Sigmoid colon (tissue), 3 donors: ENCODE data around the gene ALPP.

ENCODE experiments used
- POLR2A ChIP-seq, 2 donors: fragments of 450-650 bp; IDR thresholded peaks; one replicate each; pipeline ENCODE4 v1.6.1; 2016; ENCODE audit warnings: antibody characterized with exemption in 2 of 2, mild to moderate bottlenecking in 2 of 2, moderate library complexity in 2 of 2
- TF ChIP-seq, protein P1 (sequence below), 4 experiments: fragments of 450-650 bp in 3 of 4; fragments of 200-600 bp in 1 of 4; IDR thresholded peaks; one replicate each; pipeline ENCODE4 v1.5.1; 2016 to 2019; ENCODE audit warnings: antibody characterized with exemption in 4 of 4, mild to moderate bottlenecking in 3 of 4, moderate library complexity in 2 of 4

GRCh38 chr2:232412986-232413385, 34.4 kb downstream of the ALPP start:
- TF ChIP-seq, protein P1, sequence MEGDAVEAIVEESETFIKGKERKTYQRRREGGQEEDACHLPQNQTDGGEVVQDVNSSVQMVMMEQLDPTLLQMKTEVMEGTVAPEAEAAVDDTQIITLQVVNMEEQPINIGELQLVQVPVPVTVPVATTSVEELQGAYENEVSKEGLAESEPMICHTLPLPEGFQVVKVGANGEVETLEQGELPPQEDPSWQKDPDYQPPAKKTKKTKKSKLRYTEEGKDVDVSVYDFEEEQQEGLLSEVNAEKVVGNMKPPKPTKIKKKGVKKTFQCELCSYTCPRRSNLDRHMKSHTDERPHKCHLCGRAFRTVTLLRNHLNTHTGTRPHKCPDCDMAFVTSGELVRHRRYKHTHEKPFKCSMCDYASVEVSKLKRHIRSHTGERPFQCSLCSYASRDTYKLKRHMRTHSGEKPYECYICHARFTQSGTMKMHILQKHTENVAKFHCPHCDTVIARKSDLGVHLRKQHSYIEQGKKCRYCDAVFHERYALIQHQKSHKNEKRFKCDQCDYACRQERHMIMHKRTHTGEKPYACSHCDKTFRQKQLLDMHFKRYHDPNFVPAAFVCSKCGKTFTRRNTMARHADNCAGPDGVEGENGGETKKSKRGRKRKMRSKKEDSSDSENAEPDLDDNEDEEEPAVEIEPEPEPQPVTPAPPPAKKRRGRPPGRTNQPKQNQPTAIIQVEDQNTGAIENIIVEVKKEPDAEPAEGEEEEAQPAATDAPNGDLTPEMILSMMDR (IDR thresholded peaks at IDR 0.05), result no peak
- no peak for TF ChIP-seq POLR2A (IDR thresholded peaks at IDR 0.05)
